Glomerular visceral epithelial cell (primary cell): Measurements from ENCODE around the gene NCL.
"Not testable (repeated sequence)": the region's sequence is repeated elsewhere in the genome, so short reads cannot be mapped to it uniquely, and the experiment has no call there.

ENCODE experiments used
- DNase-seq: peaks from one replicate; pipeline ENCODE4 v3.0.0-alpha.2; 2016; ENCODE audit errors: extremely low spot score

Gene NCL

DNA sequence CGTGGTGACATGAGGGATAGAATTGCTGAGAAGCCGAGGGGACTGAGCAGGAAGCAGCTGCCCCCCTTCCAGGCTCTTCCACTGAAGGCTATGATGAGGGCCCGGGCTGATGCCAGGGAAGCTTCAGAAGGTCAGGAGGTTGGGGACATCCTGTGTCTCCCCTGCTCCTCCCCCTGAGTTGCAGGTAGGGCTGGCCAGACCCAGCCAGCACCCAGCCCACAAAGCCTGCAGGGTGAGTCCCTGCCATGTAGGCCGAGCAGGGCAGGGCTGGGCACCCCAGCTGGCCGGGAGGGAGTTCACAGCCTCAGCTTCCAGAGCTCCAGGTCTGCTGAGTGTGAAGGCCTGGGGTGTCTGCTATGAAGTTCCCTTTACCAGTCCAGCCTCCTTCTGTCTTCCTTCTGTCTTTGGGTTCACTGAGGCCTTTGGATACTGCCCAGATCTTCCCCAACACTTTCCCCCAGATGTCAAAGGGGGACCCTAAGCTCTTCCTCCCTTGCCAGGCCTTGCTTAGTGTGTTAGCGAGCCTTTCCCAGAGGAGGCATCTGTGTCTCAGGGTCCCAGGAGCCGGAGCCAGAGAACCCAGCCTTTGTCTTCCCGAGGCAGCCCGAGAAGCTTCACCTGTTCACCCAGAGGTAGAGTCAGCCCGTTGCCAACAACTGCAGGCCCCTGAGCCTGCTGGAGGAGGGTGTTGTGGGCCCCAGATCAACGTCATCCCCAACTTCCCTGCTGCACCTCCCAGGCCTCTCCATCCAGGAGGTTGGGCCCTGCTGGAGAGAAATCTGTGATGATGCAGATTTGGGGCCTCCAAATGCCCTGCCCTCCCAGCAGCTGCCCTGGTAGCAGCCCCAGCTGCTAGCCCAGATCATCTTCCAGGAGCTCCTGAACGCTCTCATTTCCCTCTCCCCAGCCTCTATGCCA lies 3.6 kb upstream of the NCL start:
- no peak for DNase-seq

DNA sequence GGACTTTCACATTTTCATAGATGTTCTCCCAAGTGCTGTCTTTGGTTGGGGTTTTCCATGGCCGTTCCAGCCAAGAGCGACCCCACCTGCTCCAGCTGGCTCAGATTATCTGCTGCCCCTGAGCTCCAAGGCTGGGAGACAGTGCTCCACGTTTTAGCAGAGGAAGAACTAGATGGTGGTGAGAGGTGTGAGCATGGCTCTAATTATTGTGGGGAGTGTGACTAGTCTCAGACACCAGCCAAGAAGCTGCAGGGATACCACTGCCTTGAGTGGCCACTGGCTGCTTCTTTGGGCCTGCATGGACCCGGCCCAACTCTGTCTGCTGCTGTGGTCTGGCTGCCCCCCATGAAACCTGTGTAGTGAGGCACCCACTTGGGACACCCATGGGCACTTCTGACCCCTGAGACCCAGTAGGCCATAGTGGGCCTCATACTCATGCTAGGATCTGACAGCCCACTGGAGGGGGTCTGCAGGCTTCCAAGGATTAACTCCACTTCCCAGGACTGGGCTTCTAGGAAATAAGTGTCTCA lies 2.8 kb upstream of the NCL start:
- DNase-seq = no peak

DNA sequence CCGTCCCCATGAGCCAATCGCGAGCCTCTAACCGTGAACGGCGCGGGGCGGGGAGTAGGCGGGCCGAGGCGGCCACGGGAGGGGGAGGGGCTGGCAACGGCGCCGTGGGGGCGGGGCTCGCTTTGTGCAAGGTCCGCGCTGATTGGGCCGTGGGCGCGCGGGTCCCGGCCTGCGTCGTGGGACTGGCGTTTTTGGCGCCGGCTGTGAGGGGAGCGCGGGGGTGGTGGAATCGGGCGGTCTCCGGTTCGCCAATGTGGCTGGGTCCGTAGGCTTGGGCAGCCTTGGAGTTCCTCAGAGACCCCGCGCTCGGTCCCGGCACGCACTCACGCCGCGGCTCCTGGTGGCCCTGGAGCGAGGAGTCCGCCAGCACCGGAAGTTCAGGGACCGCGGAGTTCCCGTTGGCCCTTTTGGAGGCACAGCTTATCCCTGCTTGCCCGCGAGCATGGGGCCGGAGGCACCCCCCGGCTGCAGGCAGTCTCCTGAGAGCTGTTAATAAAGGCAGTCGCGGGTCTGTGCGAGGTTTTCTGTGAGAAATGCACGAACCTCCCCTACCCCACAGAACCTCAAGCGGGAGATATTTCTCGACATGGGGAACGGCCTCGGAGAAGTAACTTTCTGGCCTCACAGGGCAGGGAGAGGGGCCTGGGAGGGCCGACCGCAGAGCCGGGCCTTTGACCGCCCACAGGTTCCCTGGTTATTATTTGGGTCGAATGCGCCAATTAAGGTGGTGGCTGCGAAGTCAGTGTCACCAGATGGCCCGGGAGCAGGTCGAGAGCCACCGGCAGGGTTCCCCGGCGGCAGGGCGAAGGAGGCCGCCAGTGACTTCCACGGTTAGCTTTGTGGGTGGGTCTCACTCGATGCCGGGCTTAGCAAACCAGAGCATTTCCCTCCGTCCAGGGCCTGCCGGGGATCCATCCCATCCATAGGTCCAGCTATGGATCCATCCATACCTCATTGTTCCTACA lies 574 bp upstream of the NCL start:
- DNase-seq = peak; percentile 99

DNA sequence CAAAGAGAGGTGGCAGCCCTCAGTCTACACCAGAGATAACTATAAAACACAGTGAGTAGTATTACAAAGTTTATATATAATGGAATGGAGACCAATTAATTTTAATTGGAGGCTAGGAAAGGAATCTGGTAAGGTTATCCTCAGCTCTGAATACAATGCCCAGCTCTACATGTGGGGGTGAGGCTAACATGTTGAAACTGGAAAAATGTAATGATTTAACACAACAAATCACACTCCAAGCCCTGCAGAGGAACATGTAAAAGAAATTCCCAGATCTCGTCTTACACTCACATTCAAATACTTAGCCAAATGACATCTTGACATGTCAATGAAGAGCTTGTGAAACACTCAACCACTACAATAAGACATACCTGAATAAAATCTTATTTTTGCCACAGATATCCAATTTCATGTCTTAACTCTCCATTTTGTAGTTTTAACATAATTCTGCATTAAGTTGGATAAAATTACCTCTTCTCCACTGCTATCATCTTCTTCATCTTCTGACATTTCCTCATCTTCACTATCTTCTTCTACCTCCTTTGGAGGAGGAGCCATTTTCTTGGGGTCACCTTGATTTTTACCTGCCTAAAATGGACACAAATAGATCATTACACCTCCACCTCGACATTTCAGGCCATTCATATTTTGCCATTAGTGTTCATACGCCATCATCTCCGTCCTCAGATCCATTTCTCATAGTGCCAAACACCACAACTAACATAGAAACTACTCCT lies 1.4 kb downstream of the NCL start:
- no peak for DNase-seq

DNA sequence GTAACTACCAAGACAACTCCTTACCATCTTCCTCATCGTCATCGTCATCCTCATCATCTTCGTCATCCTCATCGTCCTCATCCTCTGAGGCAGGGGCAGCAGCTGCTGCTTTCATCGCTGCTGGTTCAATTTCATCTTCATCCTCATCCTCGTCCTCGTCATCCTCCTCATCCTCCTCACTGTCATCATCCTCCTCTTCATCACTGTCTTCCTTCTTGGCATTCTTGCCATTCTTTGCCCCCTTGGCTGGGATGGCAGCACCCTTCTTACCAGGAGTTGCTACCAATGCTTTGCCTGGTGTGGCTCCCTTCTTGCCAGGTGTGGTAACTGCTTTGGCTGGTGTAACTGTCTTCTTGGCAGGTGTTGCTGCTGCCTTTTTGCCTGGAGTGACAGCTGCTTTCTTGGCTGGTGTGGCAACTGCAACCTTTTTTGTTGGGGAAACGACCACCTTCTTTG lies 2.7 kb downstream of the NCL start:
- DNase-seq = no peak

DNA sequence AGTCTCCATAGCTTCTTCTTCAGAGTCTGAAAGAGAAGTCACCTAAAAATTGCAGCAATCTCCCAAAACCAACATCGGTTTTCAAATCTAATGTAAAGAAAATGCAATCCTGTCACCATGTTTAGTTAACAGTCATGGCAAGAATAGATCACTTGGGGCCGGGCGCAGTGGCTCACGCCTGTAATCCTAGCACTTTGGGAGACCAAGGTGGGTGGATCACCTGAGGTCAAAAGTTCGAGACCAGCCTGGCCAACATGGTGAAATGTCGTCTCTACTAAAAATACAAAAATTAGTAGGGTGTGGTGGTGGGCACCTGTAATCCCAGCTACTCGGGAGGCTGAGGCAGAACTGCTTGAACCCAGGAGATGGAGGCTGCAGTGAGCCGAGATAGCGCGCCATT lies 3.4 kb downstream of the NCL start:
- not testable (repeated sequence) for DNase-seq

DNA sequence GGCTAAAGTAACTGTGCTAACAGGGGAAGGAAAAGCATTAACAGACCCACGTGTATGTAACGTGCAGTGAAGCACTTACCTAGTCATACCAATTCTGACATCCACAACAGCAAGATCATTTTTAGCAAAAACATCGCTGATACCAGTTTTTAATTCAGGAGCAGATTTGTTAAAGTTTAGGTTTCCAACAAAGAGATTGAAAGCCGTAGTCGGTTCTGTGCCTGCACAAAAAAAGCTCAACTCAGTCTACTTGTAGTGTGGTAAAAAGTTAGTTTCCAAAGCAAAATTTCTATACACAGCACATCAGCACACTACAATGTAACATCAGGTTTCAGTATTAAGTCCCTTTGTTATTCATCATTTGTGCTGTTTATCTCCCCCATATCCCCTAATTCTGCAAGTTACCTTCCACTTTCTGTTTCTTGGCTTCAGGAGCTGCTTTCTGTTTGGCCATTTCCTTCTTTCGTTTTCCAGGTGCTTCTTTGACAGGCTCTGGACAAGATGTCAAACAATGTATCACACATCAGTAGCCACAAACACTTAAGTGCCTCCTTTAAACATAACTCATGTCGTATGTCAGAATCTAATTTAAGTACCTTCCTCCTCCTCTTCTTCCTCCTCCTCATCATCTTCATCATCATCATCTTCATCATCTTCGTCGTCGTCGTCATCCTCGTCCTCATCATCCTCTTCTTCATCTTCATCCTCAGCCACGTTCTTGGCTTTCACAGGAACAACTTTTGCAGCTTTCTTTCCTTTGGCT lies 4.0 kb downstream of the NCL start:
- no peak for DNase-seq

DNA sequence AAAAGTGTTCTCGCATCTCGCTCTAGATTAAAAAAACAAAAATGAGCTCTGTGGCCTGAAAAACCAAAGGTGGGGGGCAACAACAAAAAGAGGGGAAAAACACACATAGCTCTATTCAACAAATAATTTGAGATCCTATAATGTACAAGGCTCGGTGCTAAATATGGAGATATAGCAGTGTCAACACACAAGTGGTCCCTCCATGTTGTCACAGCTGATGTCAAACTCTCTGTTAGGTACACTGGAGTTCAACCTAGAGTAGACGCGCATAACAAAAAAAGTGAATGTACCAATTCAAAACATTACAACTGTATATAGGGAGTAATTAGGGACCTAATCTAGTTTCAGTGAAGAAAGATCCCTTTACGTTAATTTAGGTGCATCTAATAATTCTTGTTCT lies 5.9 kb downstream of the NCL start:
- DNase-seq = no peak

DNA sequence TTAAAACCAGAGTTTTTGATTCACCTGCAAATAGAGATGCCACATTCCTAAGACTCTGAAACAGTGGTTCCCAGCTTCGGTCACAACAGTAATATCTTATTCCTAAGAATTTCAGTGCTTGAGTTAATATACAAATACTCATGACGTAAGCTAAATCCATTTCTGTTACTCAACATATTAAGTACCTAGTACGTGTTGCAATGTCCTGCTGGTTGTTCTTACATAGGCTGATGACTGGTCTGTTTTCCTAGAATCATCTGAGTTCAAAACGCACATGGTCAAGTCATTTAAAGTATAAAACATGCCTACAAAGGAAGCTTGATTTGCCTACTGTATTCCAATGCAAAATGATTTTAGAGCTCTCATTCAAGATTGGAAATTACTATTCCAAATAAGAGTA lies 7.2 kb downstream of the NCL start:
- no peak for DNase-seq

DNA sequence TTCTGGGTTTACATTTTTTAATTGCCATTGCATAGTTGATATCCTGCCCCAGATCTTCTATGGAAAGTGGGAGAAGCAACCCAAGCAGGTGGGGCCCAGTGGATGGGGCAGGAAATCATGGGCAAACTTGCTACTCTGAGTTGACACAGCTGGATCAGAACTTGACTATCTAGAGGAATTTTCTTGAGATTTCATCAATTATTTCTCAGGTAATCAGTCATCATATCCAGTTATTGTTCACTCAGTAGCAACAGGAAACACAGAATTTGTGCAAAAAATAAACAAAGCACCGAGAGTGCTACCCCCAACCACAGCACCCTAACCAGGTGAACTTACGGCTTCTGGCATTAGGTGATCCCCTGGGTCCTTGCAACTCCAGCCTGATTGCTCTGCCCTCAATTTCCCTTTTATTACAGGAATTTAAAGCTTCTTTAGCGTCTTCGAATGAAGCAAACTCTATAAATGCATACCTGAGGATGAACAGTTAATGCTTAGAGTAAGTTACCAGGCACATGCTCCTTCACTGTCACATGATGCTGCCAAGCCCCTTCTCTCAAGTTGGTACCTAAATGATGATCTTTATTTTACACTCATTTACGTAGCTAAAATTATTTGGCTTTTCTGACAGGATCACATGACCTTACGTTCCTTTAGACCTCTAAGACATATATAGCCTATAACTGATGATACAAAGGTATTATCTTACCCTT lies 7.8 kb downstream of the NCL start:
- no peak for DNase-seq

DNA sequence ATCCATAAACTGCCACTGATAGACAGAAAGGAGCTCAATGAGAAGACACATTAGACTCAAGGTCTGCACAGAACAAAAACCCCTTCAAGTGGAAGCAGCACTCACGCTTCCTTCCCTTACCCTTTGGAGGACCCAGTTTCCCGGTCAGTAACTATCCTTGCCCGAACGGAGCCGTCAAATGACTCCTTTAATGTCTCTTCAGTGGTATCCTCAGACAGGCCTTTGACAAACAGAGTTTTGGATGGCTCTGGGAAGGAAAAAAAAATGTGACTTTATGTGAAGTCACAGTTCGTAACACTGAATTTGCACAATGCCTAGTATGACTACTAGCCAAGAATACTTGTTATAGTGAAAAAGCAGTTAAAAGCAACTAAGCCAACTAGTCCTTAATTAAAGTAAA lies 8.4 kb downstream of the NCL start:
- no peak for DNase-seq

DNA sequence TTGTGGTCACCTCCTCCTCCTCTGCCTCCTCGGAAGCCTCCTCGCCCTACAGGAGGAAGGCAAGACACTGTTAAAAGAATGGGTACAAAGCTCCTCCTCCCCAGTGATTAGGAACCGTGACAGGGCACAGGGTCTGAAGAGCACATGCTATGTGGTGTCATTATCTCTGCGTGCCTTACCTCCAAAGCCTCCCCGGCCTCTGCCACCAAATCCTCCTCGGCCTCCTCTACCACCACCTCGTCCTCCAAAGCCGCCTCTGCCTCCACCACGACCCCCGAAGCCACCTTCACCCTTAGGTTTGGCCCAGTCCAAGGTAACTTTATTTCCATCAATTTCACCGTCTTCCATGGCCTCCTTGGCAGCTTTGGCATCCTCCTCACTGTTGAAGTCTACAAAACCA lies 9.1 kb downstream of the NCL start:
- no peak for DNase-seq

DNA sequence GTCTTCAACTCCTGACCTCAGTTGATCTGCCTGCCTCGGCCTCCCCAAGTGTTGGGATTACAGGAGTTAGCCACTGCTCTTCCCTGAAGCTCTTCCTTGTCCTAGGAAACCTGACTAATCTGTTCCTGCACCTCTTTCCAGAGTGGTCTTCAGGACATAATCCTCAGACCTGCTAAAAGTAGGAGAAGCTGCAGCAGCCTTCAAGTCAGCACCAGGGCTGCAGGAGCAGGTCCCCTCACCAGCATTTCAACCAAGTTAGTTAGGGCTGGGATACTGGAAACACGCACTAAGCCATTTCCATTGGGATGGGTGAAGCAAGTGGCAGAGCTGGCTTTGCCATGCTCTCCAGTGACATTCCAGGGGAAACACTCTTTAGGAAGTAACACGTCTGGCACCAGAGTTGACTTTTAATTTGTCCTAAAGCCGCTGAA lies 9.9 kb downstream of the NCL start:
- DNase-seq = no peak

DNA sequence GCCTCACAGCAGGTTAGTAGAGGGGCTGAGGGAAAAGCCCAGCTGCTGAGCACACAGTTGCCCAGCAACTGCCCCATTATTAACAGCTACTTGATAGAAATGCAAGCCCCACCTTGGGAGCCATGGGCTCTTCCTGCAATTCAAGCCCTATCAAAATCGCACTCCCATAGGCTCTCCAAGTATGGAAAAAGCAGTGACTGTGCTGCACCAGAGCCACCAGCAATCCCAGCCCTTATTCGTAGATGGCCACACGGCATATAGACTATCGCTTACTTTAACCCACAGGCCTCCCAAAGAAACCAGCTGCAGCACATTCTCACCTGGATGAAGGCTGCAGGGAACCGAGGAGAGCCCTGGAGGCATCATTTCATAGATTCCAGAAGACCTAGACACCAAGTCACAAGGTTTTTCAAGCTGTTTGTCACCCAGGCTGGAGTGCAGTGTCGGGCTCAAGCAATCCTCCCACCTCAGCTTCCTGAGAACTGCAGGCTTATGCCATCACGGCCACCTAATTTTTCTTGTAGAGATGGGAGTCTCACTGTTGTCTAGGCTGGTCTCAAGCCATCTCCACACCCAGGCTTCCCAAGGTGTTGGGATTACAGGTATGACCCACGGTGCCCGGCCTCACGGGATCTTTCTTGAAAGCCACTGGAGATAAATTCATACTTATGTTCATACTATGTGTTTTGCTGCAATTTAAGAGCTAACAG lies 11.3 kb downstream of the NCL start:
- DNase-seq = peak; percentile 23

DNA sequence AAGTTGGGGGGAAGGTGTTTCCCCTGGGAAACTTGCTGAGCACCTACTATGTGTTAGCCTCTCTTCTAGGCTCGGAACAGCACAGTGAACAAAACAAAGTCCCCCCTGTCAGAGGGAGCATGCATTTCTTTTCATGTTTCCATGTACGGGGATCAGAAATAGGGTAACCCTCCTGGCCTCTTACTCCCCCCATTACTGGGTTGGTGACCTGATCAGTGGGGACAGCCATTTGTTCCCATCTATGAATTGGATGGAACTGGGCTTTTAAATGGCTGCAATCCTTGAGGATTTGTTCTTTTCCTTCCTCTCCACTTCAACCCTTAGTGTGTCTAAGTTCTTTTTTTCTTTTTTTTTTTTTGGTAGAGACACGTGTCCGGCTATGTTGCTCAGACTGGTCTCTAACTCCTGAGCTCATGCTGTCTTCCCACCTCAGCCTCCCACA lies 13.7 kb downstream of the NCL start:
- no peak for DNase-seq

DNA sequence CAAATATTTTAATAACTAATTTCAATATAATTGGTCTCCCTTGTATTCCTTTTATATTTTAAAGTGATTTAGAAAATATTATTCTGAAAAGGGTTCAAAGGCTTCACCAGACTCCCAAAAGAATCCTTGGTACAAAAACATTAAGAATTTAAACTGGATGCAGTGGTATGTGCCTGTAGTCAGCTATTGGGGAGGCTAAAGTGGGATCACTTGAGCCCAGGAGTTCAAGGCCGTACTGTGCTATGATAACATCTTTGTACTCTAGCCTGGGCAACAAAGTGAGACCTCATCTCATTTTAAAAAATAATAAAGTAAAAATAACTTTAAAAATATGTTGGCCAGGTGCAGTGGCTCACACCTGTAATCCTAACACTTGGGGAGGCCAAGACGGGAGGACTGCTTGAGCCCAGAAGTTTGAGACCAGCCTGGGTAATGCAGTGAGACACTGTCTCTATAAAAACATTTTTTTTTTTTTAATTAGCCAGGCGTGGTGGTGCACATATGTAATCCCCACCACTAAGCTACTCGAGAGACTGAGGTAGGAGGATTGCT lies 14.7 kb downstream of the NCL start:
- DNase-seq = no peak

DNA sequence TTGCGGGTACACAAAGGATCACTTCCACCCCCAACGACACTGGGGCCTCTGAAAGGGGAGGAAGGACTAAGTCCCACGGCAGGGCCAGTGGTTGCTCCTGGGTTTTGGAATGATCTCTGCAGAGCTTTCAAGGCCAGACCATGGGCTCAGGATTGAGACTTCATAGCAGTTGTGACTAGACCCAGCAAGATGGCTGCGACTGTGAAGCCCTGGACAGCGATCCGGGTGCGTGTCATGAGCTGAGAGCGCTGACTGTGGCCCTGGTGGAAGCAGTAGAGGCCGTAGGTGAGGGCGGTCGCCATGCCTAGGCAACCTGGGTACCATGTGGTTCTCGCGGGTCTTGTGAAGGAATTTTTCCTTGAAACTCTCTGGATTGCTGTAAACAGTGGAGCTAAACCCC lies 27.3 kb downstream of the NCL start:
- no peak for DNase-seq

DNA sequence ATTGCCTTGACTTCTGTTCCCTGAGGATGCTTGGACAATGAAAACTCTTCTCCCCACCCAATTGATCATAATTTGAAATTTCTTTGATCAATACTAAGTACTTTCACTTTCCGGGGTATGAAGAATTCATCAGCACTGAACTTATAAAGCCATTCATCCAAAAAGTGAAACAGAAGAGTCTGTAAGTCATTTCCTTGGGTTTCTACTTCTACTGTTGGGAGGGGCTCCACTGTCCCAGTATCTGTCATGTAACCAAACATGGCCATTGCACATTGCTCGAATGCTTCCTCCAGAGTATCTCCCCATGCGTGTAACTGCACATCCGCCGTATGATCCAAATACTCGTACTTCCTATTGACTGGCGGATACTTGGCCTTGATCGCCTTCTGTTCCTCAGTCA lies 30.3 kb downstream of the NCL start:
- no peak for DNase-seq

DNA sequence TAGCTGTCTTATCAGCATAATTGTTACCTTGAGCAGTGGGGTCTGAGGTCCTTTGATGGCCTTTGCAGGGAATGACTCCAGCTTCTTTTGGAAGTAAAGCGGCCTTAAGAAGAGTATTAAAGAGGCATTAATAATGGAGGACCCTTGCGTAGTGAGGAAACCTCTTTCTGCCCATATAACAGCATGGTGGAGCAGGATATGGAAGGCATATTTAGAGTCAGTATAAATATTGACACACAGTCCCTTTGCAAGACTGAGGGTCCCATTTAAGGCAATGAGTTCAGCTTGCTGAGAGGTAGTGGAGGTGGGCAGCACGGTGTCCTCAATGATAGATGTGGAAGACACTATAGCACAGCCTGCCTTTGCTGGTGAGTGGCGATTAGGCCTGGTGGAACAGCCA lies 32.7 kb downstream of the NCL start:
- DNase-seq = no peak
